ENCODE measurements around the gene ZBTB33. TPM values are rescaled to one million over a fixed set of nuclear protein-coding genes. Genes with fewer than 3 reads are reported as not detected.

The ZBTB33 gene, protein sequence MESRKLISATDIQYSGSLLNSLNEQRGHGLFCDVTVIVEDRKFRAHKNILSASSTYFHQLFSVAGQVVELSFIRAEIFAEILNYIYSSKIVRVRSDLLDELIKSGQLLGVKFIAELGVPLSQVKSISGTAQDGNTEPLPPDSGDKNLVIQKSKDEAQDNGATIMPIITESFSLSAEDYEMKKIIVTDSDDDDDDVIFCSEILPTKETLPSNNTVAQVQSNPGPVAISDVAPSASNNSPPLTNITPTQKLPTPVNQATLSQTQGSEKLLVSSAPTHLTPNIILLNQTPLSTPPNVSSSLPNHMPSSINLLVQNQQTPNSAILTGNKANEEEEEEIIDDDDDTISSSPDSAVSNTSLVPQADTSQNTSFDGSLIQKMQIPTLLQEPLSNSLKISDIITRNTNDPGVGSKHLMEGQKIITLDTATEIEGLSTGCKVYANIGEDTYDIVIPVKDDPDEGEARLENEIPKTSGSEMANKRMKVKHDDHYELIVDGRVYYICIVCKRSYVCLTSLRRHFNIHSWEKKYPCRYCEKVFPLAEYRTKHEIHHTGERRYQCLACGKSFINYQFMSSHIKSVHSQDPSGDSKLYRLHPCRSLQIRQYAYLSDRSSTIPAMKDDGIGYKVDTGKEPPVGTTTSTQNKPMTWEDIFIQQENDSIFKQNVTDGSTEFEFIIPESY
- 12.3 and 15.6 TPM in 2 replicates for polyA plus RNA-seq (2011; rRNA removed)
- 1.5 and 1.7 TPM in 2 replicates for polyA plus RNA-seq (2012; cell fraction: cytosol; rRNA removed)
- polyA plus RNA-seq (2012; cell fraction: nucleus; rRNA removed), result 0.86 and 1.7 TPM in 2 replicates
- 12.8 to 14.6 TPM (median 14.3 TPM) in 3 replicates for polyA plus RNA-seq (2017; fragmentation: RNase III; extraction: RNeasy Plus Mini Kit Qiagen cat#74134 plus additional on column Dnase treatment)
- 10.2 and 10.4 TPM in 2 replicates for polyA minus RNA-seq (2011; rRNA and poly(A)+ RNA removed)

DNA sequence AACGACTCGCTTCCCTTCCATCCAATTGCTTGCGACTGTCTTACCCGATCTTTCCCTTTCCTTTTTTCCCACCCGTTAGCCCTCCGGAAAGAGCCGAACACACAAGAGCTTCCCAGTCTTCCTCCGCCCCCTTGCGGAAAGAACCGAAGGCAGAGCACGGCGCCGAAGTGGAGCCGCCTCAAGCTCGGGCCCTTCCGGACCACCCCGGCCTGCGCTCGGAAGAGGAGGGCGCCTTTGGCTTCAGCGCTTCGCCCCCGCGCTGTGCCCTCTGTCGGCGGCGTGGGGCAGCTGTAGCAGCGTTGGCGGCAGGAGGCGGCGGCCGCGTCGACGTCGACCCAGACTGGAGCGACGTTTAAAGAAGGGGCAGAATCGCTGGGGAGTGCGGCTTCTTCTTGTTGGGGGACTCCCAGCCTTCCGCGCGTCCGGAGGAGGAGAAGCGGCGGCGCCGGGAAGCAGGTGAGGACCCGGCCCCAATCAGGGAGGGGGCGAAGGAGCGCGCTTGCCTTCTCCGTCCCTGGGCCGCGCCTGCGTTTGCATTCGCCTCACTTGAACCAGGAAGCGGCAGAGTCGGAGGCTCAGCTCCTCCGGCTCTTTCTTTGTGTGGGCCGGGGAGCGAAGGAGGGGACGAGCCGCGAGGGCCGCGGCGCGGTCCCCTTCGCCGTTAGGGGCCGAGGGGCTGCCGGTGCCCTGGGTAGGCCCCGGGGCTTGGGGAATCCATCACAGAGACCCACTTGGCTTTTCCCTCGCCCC lies at the start of gene ZBTB33:
Gene ZBTB33, plus strand, starts transcription at position 291 of the 750 bp plus-strand sequence. CDS start 2,604 bp downstream, outside the sequence.
- under 1% methylated on average over 46 of the region's 75 CpGs for WGBS (ENCODE audit: missing lambda C conversion rate)
- CTCF ChIA-PET, result interaction anchor here (0.8 to 1.8 kb wide), 12 partner anchors 9 to 264 kb away, joined by 3 to 10 read pairs (median 3); no protein-coding TSS in a partner anchor
- TF ChIP-seq, protein P1, sequence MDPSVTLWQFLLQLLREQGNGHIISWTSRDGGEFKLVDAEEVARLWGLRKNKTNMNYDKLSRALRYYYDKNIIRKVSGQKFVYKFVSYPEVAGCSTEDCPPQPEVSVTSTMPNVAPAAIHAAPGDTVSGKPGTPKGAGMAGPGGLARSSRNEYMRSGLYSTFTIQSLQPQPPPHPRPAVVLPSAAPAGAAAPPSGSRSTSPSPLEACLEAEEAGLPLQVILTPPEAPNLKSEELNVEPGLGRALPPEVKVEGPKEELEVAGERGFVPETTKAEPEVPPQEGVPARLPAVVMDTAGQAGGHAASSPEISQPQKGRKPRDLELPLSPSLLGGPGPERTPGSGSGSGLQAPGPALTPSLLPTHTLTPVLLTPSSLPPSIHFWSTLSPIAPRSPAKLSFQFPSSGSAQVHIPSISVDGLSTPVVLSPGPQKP (IDR thresholded peaks at IDR 0.05; ENCODE audit: low read depth, low read length), result no peak
- TF ChIP-seq, protein P2, sequence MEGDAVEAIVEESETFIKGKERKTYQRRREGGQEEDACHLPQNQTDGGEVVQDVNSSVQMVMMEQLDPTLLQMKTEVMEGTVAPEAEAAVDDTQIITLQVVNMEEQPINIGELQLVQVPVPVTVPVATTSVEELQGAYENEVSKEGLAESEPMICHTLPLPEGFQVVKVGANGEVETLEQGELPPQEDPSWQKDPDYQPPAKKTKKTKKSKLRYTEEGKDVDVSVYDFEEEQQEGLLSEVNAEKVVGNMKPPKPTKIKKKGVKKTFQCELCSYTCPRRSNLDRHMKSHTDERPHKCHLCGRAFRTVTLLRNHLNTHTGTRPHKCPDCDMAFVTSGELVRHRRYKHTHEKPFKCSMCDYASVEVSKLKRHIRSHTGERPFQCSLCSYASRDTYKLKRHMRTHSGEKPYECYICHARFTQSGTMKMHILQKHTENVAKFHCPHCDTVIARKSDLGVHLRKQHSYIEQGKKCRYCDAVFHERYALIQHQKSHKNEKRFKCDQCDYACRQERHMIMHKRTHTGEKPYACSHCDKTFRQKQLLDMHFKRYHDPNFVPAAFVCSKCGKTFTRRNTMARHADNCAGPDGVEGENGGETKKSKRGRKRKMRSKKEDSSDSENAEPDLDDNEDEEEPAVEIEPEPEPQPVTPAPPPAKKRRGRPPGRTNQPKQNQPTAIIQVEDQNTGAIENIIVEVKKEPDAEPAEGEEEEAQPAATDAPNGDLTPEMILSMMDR (IDR thresholded peaks at IDR 0.05), result peak; percentile 49
- TF ChIP-seq, protein P3, sequence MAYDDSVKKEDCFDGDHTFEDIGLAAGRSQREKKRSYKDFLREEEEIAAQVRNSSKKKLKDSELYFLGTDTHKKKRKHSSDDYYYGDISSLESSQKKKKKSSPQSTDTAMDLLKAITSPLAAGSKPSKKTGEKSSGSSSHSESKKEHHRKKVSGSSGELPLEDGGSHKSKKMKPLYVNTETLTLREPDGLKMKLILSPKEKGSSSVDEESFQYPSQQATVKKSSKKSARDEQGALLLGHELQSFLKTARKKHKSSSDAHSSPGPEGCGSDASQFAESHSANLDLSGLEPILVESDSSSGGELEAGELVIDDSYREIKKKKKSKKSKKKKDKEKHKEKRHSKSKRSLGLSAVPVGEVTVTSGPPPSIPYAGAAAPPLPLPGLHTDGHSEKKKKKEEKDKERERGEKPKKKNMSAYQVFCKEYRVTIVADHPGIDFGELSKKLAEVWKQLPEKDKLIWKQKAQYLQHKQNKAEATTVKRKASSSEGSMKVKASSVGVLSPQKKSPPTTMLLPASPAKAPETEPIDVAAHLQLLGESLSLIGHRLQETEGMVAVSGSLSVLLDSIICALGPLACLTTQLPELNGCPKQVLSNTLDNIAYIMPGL (CRISPR knock-in tag; IDR thresholded peaks at IDR 0.05; ENCODE audit: borderline replicate concordance), result peak; percentile 39; the same call in 1 of the 2 replicates
- TF ChIP-seq CBX2 (IDR thresholded peaks at IDR 0.05; ENCODE audit: borderline replicate concordance, low read depth) (no peak), NFE2L2 (conservative IDR thresholded peaks at IDR 0.05; ENCODE audit: low read length) (no peak), POLR2A (IDR thresholded peaks at IDR 0.05; ENCODE audit: low read length) (peak; percentile 62), PHF8 (IDR thresholded peaks at IDR 0.05; ENCODE audit: borderline replicate concordance, low read depth) (peak; percentile 64; the same call in 1 of the 2 replicates), ZC3H11A (IDR thresholded peaks at IDR 0.05) (no peak), RAD21 (conservative IDR thresholded peaks at IDR 0.05 in 1 of 2, IDR thresholded peaks at IDR 0.05 in 1 of 2) (peak in 1 of 2 experiments; percentile 18; a peak in 1 of 5 replicates), JUN (IDR thresholded peaks at IDR 0.05) (peak in 1 of 2 experiments; percentile 64; a peak in 2 of 5 replicates), FOSB (CRISPR knock-in tag; IDR thresholded peaks at IDR 0.05) (no peak), SMC3 (IDR thresholded peaks at IDR 0.05) (peak; percentile 44; the same call in 2 of the 3 replicates)
- TF ChIP-seq, protein P4, sequence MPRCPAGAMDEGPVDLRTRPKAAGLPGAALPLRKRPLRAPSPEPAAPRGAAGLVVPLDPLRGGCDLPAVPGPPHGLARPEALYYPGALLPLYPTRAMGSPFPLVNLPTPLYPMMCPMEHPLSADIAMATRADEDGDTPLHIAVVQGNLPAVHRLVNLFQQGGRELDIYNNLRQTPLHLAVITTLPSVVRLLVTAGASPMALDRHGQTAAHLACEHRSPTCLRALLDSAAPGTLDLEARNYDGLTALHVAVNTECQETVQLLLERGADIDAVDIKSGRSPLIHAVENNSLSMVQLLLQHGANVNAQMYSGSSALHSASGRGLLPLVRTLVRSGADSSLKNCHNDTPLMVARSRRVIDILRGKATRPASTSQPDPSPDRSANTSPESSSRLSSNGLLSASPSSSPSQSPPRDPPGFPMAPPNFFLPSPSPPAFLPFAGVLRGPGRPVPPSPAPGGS (IDR thresholded peaks at IDR 0.05), result 0 out of 3 replicates have a peak, but pooled peaks have one; percentile 19
- TF ChIP-seq, protein P5, sequence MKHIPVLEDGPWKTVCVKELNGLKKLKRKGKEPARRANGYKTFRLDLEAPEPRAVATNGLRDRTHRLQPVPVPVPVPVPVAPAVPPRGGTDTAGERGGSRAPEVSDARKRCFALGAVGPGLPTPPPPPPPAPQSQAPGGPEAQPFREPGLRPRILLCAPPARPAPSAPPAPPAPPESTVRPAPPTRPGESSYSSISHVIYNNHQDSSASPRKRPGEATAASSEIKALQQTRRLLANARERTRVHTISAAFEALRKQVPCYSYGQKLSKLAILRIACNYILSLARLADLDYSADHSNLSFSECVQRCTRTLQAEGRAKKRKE (CRISPR knock-in tag; IDR thresholded peaks at IDR 0.05; ENCODE audit: low read depth), result no peak
- TF ChIP-seq, protein P6, sequence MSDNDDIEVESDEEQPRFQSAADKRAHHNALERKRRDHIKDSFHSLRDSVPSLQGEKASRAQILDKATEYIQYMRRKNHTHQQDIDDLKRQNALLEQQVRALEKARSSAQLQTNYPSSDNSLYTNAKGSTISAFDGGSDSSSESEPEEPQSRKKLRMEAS (IDR thresholded peaks at IDR 0.05), result peak; percentile 83
- TF ChIP-seq, protein P7, sequence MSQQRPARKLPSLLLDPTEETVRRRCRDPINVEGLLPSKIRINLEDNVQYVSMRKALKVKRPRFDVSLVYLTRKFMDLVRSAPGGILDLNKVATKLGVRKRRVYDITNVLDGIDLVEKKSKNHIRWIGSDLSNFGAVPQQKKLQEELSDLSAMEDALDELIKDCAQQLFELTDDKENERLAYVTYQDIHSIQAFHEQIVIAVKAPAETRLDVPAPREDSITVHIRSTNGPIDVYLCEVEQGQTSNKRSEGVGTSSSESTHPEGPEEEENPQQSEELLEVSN (IDR thresholded peaks at IDR 0.05; ENCODE audit: borderline replicate concordance, low read depth), result peak; percentile 80; the same call in 1 of the 2 replicates
- H3K4me3 ChIP-seq, result peak within 1 kb of the TSS; percentile 71
- peak; percentile 77 to 96 for DNase-seq (ENCODE audit: low read depth in 1 of 2, low spot score in 1 of 2)
- peak; percentile 97 to 99 for ATAC-seq
- H3K4me2 ChIP-seq, result peak within 1 kb of the TSS; percentile 86
- FAIRE-seq, result peak; percentile 88
- H3K4me1 ChIP-seq, result 0 out of 3 replicates have a peak, but pooled peaks cover 9% of the 10 kb centered on the region
- H3K27ac ChIP-seq, result peak within 1 kb of the TSS; percentile 85 to 95
- POLR2A ChIA-PET, result interaction anchor here (0.7 to 2.0 kb wide), 5 partner anchors 15 to 311 kb away, joined by 3 to 5 read pairs (median 4); no protein-coding TSS in a partner anchor
- no peaks in the 10 kb centered on the region for H3K9me3 ChIP-seq

All from A549 (cell line).